ENCODE measurements around the gene CCR6. TPM values are rescaled to one million over a fixed set of nuclear protein-coding genes. Genes with fewer than 3 reads are reported as not detected.
A peak's percentile ranks its signal among the peaks of the same experiment; 100 is the strongest.

The CCR6 gene
- total and polyA plus RNA-seq, 2 of the 13 experiments (the other 11 are each of a cell fraction or from before 2014, with no cell fraction given) = 4.5 to 8.7 TPM

DNA sequence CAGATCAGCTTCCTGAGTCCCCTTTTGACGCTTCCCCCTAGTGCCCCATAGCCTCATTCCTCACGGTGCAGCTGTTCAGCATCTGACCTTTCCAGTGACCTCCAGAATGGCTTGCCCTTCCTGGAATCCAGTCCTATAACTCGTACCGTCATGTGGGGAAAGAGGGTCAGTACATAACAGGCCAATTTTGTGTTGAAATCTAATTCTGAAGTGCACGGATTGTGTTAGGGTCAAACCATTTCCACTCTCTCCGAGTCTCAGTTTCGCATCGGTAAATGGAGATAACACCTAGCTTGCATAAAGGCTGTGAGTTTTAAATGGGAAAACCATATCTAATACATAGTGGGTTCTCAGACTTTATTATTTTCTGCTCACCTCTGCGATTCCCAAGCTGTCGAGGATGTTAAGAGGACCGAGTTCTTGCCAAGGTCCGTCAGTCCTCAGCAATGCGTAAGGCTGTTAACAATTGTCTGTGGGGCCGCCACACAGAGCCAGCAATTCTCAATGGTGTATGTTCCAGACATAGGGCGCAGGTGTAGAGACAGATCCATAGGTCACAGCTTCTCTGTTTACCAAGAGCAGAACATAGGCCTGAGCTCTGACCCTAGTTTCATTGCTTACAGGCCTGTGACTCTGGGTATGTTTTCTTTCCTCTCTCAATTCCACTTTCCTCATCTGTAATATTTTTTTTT is 45.5 kb upstream of the CCR6 start (continued):
- TF ChIP-seq NR2F6 (IDR thresholded peaks at IDR 0.05) (peak; percentile 73), NR2F6 (CRISPR knock-in tag; IDR thresholded peaks at IDR 0.05) (peak; percentile 87), NR2F2 (IDR thresholded peaks at IDR 0.05; ENCODE audit: borderline replicate concordance, low read depth) (peak; percentile 83), TBX2 (CRISPR knock-in tag; IDR thresholded peaks at IDR 0.05; ENCODE audit: borderline replicate concordance) (peak; percentile 51; the same call in 1 of the 2 replicates), ZNF670 (CRISPR knock-in tag; IDR thresholded peaks at IDR 0.05; ENCODE audit: borderline replicate concordance) (no peak), ZNF605 (CRISPR knock-in tag; IDR thresholded peaks at IDR 0.05) (peak; percentile 45; the same call in 1 of the 2 replicates), RFXANK (CRISPR knock-in tag; IDR thresholded peaks at IDR 0.05) (no peak), RXRA (CRISPR knock-in tag; IDR thresholded peaks at IDR 0.05) (peak; percentile 31; the same call in 1 of the 2 replicates), TP53 (CRISPR knock-in tag; conservative IDR thresholded peaks at IDR 0.05) (0 out of 2 replicates have a peak, but pooled peaks have one; percentile 40), ZNF589 (CRISPR knock-in tag; conservative IDR thresholded peaks at IDR 0.05) (0 out of 2 replicates have a peak, but pooled peaks have one; percentile 42), ZNF232 (CRISPR knock-in tag; IDR thresholded peaks at IDR 0.05; ENCODE audit: borderline replicate concordance) (peak; percentile 63; the same call in 1 of the 2 replicates), RBAK (CRISPR knock-in tag; IDR thresholded peaks at IDR 0.05) (0 out of 2 replicates have a peak, but pooled peaks have one; percentile 15), MIER3 (CRISPR knock-in tag; IDR thresholded peaks at IDR 0.05; ENCODE audit: borderline replicate concordance) (0 out of 2 replicates have a peak, but pooled peaks have one; percentile 28), ZNF784 (CRISPR knock-in tag; IDR thresholded peaks at IDR 0.05; ENCODE audit: borderline replicate concordance) (no peak), ZSCAN20 (CRISPR knock-in tag; IDR thresholded peaks at IDR 0.05; ENCODE audit: borderline replicate concordance) (no peak), ZIK1 (CRISPR knock-in tag; IDR thresholded peaks at IDR 0.05; ENCODE audit: borderline replicate concordance, low read depth) (0 out of 2 replicates have a peak, but pooled peaks have one; percentile 30), RARA (CRISPR knock-in tag; IDR thresholded peaks at IDR 0.05) (peak; percentile 64; the same call in 1 of the 2 replicates), RBFOX2 (IDR thresholded peaks at IDR 0.05; ENCODE audit: low read depth, low read length) (no peak), ZNF777 (CRISPR knock-in tag; IDR thresholded peaks at IDR 0.05) (no peak), CENPBD1 (CRISPR knock-in tag; IDR thresholded peaks at IDR 0.05; ENCODE audit: borderline replicate concordance, low read depth) (no peak), KAT7 (CRISPR knock-in tag; IDR thresholded peaks at IDR 0.05; ENCODE audit: borderline replicate concordance) (peak; percentile 30; the same call in 1 of the 2 replicates), PHF21A (CRISPR knock-in tag; IDR thresholded peaks at IDR 0.05) (peak; percentile 65; the same call in 1 of the 2 replicates), CEBPG (CRISPR knock-in tag; IDR thresholded peaks at IDR 0.05) (no peak)
- TF ChIP-seq, protein P1, sequence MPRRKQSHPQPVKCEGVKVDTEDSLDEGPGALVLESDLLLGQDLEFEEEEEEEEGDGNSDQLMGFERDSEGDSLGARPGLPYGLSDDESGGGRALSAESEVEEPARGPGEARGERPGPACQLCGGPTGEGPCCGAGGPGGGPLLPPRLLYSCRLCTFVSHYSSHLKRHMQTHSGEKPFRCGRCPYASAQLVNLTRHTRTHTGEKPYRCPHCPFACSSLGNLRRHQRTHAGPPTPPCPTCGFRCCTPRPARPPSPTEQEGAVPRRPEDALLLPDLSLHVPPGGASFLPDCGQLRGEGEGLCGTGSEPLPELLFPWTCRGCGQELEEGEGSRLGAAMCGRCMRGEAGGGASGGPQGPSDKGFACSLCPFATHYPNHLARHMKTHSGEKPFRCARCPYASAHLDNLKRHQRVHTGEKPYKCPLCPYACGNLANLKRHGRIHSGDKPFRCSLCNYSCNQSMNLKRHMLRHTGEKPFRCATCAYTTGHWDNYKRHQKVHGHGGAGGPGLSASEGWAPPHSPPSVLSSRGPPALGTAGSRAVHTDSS (CRISPR knock-in tag; conservative IDR thresholded peaks at IDR 0.05) = no peak
- TF ChIP-seq, protein P2, sequence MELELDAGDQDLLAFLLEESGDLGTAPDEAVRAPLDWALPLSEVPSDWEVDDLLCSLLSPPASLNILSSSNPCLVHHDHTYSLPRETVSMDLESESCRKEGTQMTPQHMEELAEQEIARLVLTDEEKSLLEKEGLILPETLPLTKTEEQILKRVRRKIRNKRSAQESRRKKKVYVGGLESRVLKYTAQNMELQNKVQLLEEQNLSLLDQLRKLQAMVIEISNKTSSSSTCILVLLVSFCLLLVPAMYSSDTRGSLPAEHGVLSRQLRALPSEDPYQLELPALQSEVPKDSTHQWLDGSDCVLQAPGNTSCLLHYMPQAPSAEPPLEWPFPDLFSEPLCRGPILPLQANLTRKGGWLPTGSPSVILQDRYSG (CRISPR knock-in tag; IDR thresholded peaks at IDR 0.05) = no peak
- TF ChIP-seq, protein P3, sequence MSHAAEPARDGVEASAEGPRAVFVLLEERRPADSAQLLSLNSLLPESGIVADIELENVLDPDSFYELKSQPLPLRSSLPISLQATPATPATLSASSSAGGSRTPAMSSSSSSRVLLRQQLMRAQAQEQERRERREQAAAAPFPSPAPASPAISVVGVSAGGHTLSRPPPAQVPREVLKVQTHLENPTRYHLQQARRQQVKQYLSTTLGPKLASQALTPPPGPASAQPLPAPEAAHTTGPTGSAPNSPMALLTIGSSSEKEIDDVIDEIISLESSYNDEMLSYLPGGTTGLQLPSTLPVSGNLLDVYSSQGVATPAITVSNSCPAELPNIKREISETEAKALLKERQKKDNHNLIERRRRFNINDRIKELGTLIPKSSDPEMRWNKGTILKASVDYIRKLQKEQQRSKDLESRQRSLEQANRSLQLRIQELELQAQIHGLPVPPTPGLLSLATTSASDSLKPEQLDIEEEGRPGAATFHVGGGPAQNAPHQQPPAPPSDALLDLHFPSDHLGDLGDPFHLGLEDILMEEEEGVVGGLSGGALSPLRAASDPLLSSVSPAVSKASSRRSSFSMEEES (CRISPR knock-in tag; IDR thresholded peaks at IDR 0.05) = peak; percentile 46; the same call in 1 of the 2 replicates

Data from HepG2 (cell line).